Thyroid gland (tissue), 4 donors: ENCODE measurements around the gene HAAO. TPM values are rescaled to one million over a fixed set of nuclear protein-coding genes. Genes with fewer than 3 reads are reported as not detected.

Source experiments
- DNase-seq, 2 donors: peaks; one replicate each; pipeline ENCODE4 v3.0.0-alpha.2; 2019
- H3K27ac ChIP-seq, 3 donors: fragments of 200-600 bp; sonication (generic); 1 replicate in 2 of 3; 2 replicates in 1 of 3; pipeline ENCODE4 v1.5.1; 2016 to 2019; ENCODE audit warnings: mild to moderate bottlenecking in 1 of 3, moderate library complexity in 1 of 3
- H3K27me3 ChIP-seq: fragments of 200-600 bp; sonication (generic); one replicate; pipeline ENCODE4 v1.5.1; 2019
- H3K36me3 ChIP-seq, 2 donors: fragments of 200-600 bp; sonication (generic); one replicate each; pipeline ENCODE4 v1.5.1; 2016 to 2019
- H3K4me1 ChIP-seq, 2 donors: fragments of 200-600 bp; sonication (generic); one replicate each; pipeline ENCODE4 v1.5.1; 2017 to 2019
- H3K4me3 ChIP-seq, 3 donors: fragments of 200-600 bp; sonication (generic); replicated peaks in 1 of 3; 1 replicate in 2 of 3; 2 replicates in 1 of 3; pipeline ENCODE4 v1.5.1; 2016; ENCODE audit warnings: mild to moderate bottlenecking in 1 of 3
- H3K9me3 ChIP-seq: fragments of 200-600 bp; sonication (generic); one replicate; pipeline ENCODE4 v1.5.1; 2017
- CTCF ChIP-seq, 6 experiments: fragments of 200-600 bp in 3 of 6; fragments of 450-650 bp in 3 of 6; sonication (generic) in 3 of 6; IDR thresholded peaks; one replicate each; pipeline ENCODE4 v1.5.1; 2016 to 2019; ENCODE audit warnings: antibody characterized with exemption in 6 of 6, mild to moderate bottlenecking in 2 of 6, inconsistent platforms in 1 of 6, moderate library complexity in 1 of 6
- POLR2A ChIP-seq, 2 donors: fragments of 450-650 bp; IDR thresholded peaks; one replicate each; pipeline ENCODE4 v1.6.1; 2017; ENCODE audit warnings: antibody characterized with exemption in 2 of 2, mild to moderate bottlenecking in 2 of 2, moderate library complexity in 1 of 2
- WGBS, 2 donors: methylation state at CpG; one replicate each; pipeline ENCODE4 v1.1.5; 2017; 5-methylcytosine and 5-hydroxymethylcytosine counted together
- intact Hi-C: fragments of 100-400 bp; cut with DNase I; formaldehyde crosslinking; loops from one replicate; pipeline ENCODE4 v1.15.1; 2023
- total RNA-seq, 4 donors: library from RNA; depleted of rRNA; stranded (reverse); fragments of >200 nt; gene quantifications; one replicate each; pipeline ENCODE4 v1.2.3, GENCODE V29; 2016

Gene HAAO
- total RNA-seq, 4 donors from 2014 or later: 2.2 to 6.8 (median 3.9) TPM

DNA sequence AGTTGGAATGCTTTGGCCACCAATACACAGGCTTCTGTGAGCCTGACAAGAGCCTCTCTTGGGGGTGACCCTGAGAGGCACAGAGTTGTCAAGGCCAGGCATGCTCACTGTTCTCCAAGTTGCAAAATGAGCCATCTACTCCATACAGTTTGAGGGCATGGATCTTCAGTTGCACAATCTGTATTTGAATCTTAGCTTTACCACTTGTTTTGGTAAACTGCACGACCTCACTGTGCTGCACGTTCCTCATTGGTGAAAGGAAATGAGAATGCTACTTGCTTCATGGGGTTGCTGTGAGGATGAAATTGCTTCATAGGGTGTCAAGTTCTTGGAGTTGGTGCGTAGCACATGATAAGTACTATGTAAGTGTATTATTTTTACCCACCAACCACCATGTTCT is 12.0 kb upstream of the HAAO start:
- no peak for TF ChIP-seq POLR2A (IDR thresholded peaks at IDR 0.05)
- TF ChIP-seq CTCF (IDR thresholded peaks at IDR 0.05): no peak
- intact Hi-C loops: no loop called here

DNA sequence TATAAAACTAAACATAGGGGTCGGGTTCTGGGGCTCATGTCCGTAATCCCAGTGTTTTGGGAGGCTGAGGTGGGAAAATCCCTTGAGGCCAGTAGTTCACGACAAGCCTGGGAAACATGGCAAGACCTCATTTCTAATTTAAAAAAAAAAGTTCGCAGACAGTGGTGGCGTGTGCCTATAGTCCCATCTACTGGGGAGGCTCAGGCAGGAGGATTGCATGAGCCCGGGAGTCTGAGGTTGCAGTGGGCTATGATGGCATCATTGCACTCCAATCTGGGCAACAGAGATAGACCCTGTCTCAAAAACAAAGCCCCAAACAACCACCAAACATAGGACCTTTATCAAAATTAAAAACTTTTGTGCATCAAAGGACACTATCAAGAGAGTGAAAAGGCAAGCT is 9.8 kb upstream of the HAAO start:
- Histone ChIP-seq H3K9me3 (no peaks in the 10 kb centered on the region), H3K27ac (no peak overlapping the region), H3K4me1 (peaks cover 0 to 4% of the 10 kb centered on the region in 2 donors), H3K4me3 (no peak overlapping the region), H3K36me3 (no peaks in the 10 kb centered on the region), H3K27me3 (no peaks in the 10 kb centered on the region)
- no peak for TF ChIP-seq CTCF (IDR thresholded peaks at IDR 0.05)
- TF ChIP-seq POLR2A (IDR thresholded peaks at IDR 0.05): no peak
- WGBS, 2 donors: 86 to 93% methylated on average over 6 of the region's 6 CpGs
- intact Hi-C loops: no loop called here
- no peak for DNase-seq

More for the DNA sequence above, 12.0 kb upstream of the HAAO start:
- Histone ChIP-seq H3K36me3 (no peaks in the 10 kb centered on the region), H3K9me3 (no peaks in the 10 kb centered on the region), H3K27ac (no peak overlapping the region), H3K27me3 (no peaks in the 10 kb centered on the region), H3K4me3 (no peak overlapping the region), H3K4me1 (peaks cover 6 to 11% of the 10 kb centered on the region in 2 donors)
- DNase-seq: no peak
- WGBS, 2 donors: 65 to 76% methylated on average over 3 of the region's 3 CpGs

DNA sequence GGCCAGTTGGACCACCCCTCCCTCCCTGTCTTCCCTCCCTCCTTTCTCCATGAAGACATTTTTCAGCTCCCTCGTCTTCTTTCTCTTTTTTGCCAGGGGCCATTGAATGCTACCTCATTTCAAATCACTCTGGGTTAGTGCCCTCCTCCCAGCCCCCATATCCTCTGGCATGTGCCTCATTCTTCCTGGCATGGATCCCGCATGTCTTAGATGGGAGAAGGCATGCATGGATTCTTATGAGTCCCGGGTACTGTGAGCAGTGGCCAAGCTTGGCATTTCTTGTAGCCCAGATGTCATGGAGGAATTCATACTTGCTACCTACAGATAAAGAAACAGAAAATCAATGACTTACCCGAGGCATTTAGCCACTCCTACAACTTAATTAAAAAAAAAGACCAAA is 9.0 kb upstream of the HAAO start:
- Histone ChIP-seq H3K27me3 (no peaks in the 10 kb centered on the region), H3K36me3 (no peaks in the 10 kb centered on the region), H3K4me3 (no peak overlapping the region), H3K9me3 (no peaks in the 10 kb centered on the region), H3K4me1 (peaks cover 0 to 4% of the 10 kb centered on the region in 2 donors), H3K27ac (no peak overlapping the region)
- intact Hi-C loops: no loop called here
- 42 to 54% methylated on average over 4 of the region's 4 CpGs for WGBS, 2 donors
- peak; percentile 18 to 41 for DNase-seq
- TF ChIP-seq POLR2A (IDR thresholded peaks at IDR 0.05) (no peak), CTCF (IDR thresholded peaks at IDR 0.05) (no peak)

GRCh38 chr2:42800981-42801380 is 8.6 kb upstream of the HAAO start:
- Histone ChIP-seq H3K27ac (no peak overlapping the region), H3K27me3 (no peaks in the 10 kb centered on the region), H3K4me3 (no peak overlapping the region), H3K9me3 (no peaks in the 10 kb centered on the region), H3K36me3 (no peaks in the 10 kb centered on the region), H3K4me1 (peaks cover 0 to 4% of the 10 kb centered on the region in 2 donors)
- intact Hi-C loops: no loop called here
- no peak for DNase-seq
- 47 to 89% methylated on average over 2 of the region's 2 CpGs for WGBS, 2 donors
- no peak for TF ChIP-seq CTCF (IDR thresholded peaks at IDR 0.05)
- no peak for TF ChIP-seq POLR2A (IDR thresholded peaks at IDR 0.05)

- WGBS, 2 donors: 90 to 92% methylated on average over 4 of the region's 4 CpGs
- intact Hi-C loops: no loop called here
- H3K36me3 ChIP-seq: no peaks in the 10 kb centered on the region
- no peaks in the 10 kb centered on the region for H3K9me3 ChIP-seq
- H3K27me3 ChIP-seq: no peaks in the 10 kb centered on the region
- DNase-seq: no peak
- no peak overlapping the region for H3K4me3 ChIP-seq
- peaks cover 0 to 4% of the 10 kb centered on the region in 2 donors for H3K4me1 ChIP-seq
- TF ChIP-seq CTCF (IDR thresholded peaks at IDR 0.05) (no peak), POLR2A (IDR thresholded peaks at IDR 0.05) (no peak)
- H3K27ac ChIP-seq: no peak overlapping the region
Observed at GRCh38 chr2:42800461-42800962, 8.1 kb upstream of the HAAO start.
